HG02840 (cell line): Measurements from ENCODE around the gene DNAJB14.

Source experiments
- ATAC-seq: cut with Tn5 transposase; IDR thresholded peaks from one replicate; pipeline ENCODE4 v1.9.1; 2021; ENCODE audit warnings: mild to moderate bottlenecking, moderate library complexity, moderate number of reproducible peaks; ENCODE audit not compliant: unreplicated experiment, low FRiP score

The DNAJB14 gene

DNA sequence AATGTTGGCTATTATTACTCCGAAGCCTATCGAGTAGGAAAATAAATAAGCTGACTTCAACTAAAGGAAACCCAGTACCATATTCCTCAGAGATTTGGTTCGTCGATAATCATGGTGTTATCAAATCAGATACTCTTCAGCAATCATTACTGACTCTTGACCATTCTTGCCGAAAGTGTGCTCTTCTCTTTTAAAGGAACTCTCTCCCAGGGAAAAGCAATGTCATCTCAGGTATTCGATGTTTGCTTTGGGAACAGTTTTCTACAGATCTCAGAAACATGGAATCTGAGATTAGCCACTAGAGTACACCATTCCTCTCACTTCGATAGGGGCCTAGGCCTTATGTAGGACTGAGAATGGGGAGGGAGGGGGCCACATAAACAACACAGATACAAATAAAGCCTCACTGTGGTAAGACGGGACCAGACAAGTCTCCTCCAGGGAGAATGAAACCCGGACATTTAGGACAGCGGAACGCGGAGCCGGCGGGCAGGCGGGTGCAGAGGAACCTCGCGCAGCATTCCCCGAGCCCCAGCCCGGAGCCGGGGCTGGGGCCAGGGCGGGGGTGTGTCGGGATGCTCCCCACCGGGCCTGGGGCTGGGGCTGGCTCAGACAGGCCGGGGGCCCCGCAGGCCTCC is 581 bp downstream of the DNAJB14 start:
- no peak for ATAC-seq

DNA sequence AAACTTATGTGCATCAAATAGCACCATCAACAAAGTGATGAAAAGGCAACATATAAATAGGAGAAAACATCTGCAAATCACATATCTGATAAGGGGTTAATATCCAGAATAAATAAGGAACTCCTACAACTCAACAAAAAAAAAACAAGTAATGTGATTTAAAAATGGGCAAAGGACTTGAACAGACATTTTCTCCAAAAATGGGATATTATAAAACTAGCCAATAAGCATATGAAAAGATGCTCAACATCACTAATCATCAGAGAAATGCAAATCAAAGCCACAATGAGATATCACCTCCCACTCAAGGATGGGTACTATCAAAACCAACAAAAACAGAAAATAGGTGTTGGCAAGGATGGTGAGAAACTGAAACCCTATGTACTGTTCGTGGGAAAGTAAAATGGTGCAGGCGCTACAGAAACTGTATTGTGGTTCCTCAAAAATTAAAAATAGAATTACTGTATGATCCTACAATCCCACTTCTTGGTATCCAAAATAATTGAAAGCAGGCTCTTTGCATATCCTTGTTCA is 2.4 kb downstream of the DNAJB14 start:
- no peak for ATAC-seq

DNA sequence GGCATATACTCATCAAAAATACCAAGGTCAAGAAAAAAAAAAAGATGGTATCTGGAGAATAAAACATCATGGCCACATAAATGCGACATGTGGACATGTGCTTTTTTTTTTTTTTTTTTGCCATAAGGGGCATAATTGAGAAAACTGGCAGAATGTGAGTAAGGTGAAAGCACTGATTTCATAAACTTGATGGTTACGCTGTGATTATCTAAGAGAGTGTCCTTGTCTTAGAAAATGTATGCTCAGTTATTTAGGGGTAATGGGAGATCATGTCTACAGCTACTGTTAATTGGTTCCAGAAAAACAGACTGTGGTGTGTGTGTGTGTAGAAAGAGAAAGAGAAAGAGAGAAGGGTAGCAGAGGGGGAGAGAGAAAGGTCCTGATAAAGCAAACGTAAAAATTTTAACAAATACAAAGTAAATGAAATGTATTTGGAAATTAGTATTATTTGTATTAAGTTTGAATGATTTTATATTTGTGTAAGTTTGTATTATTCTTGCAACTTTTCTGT is 8.1 kb downstream of the DNAJB14 start:
- no peak for ATAC-seq

DNA sequence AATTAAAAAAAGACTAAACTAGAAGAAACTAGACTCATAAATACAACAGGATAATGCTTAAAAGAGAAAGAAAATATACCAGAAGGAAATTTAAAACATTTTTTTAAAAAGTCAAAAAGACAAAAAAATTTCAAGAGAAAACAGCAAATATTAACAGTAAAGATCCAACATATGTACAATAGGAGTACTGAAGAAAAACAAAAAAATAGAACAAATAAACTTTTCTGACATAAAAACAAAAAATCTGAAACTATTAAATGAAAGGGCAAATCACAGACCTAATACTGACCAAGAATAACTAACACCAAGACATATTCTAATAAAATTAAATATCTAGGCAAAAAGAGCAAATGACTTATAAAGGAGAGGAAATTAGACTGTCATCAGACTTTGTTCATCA is 11.5 kb downstream of the DNAJB14 start:
- ATAC-seq: no peak

DNA sequence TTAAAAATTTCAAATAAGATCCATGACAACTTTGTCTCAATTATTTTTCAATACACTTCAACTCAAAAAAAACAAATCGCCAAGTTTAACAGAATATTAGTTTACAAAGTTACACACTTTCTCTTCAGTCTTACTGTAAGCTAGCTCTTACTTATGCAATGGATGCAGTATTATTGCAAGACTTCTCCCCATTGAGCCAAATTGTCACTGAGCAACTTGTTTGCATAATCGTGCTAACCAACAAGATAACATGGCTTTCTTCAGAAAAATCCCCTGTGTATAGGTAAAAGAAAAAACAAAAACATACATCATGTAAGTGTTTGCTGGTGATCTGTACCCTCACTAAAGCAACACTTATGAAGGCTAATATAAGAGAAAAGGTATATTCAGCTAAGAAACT is 18.9 kb downstream of the DNAJB14 start:
- ATAC-seq: no peak

DNA sequence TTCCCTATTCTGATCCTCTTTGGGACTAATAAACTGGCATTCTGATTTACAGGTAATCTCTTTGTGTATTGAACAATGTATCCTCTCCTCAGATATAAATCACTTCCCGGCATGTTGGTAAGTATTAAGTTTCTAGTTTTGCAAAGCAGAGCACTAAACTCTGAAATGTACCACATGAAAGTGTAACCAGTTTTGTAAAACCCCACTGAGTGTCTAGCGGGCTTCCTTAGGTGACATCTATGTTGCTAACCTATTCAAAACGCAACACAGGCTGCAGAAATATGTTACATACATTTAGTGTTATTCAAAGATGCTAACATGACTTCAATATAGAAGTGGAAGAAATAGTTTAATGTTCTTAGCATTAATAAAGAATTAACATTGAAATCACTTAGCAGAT is 25.2 kb downstream of the DNAJB14 start:
- no peak for ATAC-seq

DNA sequence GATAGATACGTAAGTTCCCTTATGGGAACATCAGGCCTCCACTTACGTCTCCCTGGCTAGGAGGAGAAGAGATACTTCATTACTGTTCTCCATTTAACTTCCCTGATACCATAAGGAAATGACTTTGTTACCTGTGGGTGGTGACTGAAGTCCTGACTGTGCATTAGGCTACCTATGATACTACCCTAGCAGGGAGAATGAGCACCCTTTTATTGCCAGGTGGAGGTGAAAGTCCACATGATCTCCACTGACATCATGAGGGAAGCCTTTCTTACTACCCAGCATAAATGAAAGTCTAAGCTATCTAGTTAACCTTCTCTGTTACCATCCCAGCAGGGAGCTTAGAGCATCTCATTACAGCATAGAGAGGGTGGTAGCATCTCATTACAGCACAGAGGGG is 27.8 kb downstream of the DNAJB14 start:
- ATAC-seq: no peak

DNA sequence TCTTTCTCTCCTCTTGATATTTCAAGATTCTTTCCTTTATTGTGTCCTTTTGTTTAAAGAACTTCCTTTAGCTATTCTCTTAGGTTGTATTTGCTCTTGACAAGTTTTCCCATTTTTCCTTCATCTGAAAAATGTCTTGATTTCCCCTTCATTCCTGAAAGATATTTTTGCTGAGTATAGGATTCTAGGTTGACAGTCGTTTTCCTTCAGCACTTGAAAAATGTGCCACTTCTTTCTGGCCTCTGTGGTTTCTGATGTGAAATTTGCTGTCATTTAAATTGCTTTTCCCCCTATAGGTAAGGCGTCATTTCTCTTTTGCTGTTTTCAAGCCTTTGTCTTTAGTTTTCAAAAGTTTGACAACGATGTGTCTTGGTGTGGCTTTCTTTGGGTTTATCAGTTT is 28.8 kb downstream of the DNAJB14 start:
- no peak for ATAC-seq

DNA sequence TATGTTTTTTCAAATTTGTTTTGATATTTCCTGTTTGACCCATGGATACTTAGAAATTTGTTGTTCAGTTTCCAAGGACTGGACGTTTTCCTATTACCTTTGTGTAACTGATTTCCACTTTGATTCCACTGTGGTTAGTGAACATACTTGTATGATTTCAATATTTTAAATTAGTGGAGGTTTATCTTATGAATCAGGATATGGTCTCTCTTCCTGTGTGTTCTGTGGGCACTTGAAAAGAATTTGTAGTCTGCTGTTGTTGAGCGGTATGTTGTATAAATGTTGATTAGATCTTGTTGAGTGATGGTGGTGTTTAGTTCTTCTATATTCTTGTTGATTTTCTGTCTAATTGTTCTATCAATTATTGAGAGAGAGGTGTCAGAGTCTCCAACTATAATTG is 31.0 kb downstream of the DNAJB14 start:
- ATAC-seq: no peak

DNA sequence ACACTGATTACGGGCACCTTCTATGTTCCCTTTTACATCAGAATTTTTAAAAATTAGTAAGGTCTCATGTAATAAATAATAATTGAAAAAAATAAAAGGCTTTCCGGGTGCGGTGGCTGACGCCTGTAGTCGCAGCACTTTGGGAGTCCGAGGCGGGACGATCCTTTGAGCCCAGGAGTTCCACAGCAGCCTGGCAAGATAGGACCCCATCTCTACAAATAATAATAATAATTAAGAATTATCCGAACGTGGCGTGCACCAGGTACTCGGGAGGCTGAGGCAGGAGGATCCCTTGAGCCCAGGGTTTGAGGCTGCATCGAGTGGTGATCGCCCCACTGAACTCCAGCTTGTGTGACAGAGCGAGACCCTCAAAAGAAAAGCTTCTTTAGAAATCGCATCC is 51.4 kb downstream of the DNAJB14 start:
- no peak for ATAC-seq

DNA sequence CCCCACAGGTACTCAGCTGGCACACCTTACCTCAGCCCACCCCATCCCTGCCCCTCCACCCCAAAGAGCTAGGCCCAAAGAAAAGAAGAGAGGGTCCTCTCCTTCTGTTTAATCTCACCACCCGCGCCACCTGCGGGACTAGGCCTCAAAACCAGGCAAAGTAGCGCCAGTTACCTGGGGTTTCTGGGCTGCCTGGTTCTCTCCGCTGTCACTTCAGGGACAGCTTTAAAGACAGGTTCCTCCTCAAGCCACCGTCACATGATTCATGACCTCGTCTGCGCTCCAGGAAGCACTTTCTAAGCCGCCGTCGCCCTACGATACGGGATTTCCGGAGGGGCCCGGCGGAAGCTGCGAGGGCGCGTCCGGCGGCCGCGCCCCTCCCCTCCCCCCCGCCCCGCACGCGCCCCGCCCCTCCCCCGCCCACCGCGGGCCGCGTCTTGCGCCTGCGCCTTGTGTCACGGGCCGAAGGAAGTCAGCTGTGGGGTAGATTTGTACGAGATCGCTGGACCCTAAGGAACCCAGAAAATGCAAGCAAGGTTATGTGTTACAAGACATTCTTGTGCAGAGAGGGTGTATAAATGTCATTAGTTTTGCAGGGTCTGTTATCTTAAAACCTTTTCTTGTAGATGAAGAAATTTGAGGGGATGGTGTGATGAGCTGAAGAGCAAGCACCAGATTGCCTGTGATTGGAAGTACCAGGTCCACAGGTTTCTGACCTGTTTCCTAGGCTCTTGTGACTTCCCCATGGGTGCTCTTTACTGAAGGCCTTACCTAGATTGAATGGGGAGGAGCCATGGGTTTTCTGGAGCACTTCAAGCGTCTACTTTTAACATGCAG is 52.0 kb downstream of the DNAJB14 start, which contains the start of gene LAMTOR3:
TSS of gene LAMTOR3 (minus strand) at position 267 of the 837 bp plus-strand sequence. CDS start 464 bp downstream, outside the sequence.
- peak; percentile 99 for ATAC-seq

DNA sequence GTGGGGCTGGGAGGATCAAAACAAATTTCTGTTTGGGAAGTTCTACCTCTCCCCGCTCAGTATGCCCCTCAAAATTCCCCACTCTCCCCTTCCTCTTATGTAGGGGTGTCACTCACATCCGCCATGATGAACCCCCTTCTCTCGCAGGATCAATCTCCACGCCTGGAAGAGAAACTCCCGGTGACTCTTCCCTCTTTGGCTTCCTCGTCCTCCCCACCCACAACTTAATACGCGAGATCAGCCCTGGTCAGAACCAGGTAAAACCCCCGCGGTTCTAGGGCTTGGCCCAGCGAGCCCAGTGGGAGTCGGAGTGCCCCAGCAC is 52.6 kb downstream of the DNAJB14 start:
- no peak for ATAC-seq

DNA sequence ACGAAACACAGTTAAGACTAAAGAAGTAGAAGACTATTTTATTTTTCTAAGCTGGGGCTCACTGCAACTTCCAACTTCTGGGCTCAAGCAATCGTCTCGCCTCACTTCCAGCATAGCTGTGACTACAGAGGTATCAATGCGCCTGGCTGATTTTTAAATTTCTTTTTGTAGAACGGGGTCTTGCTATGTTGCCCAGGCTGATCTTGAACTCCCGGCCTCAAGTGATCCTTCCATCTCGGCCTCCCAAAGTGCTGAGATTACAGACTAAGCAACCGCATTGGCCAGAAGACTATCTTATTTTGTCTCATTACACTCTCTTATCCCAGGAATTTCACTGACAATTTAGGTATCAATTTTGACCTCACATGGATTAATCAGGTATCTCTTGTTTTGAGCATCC is 53.4 kb downstream of the DNAJB14 start:
- no peak for ATAC-seq

DNA sequence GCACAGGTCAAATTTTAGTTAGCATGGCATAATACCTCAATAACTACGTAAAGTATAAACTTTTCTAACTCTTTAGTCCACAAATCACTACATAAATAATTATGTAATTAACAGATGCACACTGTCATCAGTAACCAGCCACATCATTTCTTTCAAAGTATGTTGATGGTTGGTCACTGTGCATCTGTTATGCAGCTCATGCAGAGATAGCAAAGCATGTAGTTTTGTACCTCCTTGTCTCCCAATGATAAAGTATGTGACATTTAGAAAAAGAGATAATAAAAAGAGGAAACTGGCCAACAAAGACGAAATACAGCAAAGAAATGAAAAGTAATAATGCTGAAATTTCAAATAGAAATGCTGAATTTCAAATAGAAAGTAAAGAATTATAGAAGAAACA is 55.1 kb downstream of the DNAJB14 start:
- ATAC-seq: no peak

DNA sequence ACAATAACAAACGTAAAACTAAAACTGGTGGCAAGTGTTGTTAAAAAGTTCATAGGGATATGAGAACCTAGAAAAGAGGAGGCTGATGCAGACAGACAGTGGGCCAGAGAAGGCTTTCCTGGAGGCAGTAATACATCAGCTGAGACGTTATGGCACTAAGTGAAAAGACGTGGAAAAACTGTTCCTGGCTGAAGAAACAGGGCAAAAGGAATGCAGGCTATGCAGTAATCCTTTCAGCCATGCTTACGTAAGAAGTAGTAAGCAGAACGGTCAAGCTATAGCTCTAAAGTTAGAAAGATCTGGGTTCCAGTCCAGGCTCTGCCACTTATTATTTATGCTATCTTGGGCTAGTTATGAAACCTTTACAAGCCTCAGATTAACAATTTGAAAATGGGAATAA is 58.6 kb downstream of the DNAJB14 start:
- no peak for ATAC-seq

DNA sequence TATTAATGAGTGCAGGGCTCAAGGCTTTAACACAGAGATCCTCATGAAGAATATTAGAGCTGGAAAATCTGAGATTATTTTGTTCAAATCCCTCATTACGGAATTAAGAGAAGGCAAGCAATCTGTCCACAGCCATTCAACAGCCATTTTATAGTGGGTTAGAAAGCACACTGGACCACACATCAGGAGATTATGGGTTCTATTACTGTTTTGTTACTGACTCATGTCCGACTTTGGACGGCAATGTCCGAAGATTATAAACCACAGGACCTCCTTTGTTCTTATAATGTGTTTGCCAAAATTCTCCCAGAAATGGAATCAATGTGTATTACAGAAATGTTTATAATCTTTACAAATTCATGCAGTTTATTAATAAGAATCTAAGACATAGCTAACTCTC is 60.3 kb downstream of the DNAJB14 start:
- ATAC-seq: no peak

DNA sequence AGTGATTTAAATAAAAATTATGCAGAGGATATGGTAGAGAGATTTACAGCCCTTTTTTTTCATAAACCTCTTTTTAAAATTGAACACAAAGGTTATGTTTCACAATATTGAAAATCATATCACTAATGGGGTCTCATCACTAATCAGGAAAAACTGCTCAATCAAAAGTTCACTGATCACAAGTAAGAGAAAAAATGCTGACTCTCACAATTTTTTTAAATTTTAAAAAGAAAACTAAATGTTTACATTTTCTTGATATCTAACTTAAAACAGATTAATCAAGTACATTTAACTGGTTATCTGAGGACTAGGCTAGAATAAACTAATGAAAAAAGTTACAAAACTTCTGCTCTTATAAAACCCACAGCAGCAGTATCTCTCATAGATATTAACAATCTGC is 60.7 kb downstream of the DNAJB14 start:
- no peak for ATAC-seq

DNA sequence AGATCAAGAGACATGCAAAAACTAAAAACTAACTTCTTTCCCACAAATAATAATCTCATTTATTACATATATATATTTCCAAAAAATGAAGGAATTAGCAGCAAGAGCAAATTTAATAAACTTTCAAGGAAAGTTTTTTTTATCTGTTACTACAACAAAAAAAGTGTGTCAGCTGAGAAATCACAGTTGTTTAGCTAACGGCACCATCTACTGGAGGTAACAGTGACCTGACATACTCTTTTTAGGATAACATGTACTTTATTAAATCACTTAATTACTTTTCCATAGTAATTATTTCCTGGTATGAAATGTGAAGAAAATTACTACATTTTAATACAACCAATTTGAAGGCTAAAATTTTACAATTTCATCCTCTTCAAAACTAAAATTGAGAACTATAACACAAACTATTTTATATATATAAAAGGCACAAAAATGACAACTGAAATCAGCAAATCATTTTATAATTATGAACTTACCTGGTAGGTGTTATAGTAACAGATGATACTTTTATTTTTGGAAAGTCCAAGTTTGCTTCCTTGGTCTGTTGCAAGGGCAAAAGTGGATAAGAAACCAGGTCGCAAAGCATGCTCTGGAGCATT is 61.3 kb downstream of the DNAJB14 start:
- ATAC-seq: no peak

DNA sequence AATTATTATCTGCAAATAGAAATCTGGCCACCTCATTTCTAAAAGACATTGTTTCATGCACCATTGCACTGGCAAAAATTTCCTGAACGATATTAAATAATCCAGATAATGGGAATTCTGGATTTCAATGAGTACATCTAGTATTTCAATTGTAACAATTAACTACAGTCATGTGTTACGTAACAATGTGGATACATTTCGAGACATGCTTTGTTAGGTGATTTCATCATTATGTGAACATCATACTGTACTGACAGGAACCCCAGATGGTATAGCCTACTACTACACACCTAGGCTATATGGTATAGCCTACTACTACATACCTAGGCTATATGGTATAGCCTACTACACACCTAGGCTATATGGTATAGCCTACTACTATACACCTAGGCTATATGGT is 67.0 kb downstream of the DNAJB14 start:
- ATAC-seq: no peak

DNA sequence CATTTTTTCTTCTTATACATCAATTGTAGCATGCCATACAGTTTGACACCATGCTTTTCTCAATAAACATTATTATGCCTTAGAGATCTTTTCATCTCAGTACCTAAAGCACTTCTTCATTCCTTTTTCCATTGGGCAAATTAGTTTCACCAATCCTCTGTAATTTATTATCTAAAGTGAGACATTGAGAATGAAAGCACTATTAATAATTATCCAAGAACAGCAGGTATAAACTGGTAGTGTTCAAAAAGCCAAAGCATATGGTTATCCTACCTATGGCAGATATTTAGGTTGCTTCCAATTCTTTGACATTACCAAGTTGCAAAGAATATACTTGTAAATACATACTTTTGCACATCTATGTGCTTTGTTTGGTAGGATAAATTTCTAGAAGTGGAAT is 67.8 kb downstream of the DNAJB14 start:
- no peak for ATAC-seq

DNA sequence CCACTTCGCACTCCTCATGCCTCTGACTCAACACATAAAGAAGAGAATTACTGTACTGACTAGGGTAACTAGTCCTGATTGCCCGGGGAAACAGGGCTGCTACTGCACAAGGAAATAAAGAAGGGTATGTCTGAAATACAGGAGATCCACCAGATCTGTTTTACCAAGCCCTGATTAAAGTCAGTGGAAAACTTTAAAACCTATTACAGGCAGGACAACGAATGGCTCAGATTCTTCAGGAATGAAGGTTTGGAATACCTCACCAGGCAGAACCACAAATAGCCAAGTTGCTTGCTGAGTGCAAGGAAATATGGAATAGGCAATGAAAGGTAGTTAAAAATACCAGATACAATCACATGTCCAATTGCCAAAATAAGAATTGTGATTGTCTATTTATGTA is 69.5 kb downstream of the DNAJB14 start:
- no peak for ATAC-seq
